KG1 (cell line): Measurements from ENCODE around the gene BRCA2.

ENCODE experiments used
- DNase-seq: peaks from one replicate; lab custom pipeline; 2025; lab: John Stamatoyannopoulos, UW

The BRCA2 gene

DNA sequence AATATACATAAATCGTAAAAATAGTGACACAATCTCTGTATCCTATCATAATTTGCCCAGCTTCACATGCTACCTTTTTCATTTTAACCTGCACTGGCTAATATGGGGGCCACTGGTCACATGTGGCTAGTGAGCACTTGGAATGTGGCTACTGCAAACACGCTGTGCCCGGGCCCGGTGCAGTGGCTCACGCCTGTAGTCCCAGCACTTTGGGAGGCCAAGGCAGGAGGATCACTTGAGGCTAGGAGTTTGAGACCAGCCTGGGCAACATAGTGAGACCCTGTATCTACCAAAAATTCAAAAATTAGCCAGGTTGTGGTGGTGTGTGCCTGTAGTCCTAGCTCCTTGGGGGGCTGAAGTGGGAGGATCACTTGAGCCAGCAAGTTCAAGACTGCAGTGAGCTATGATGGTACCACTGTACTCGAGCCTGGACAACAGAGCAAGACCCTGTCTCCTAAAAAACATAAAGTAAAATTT is 114.2 kb downstream of the BRCA2 start:
- DNase-seq = no peak

DNA sequence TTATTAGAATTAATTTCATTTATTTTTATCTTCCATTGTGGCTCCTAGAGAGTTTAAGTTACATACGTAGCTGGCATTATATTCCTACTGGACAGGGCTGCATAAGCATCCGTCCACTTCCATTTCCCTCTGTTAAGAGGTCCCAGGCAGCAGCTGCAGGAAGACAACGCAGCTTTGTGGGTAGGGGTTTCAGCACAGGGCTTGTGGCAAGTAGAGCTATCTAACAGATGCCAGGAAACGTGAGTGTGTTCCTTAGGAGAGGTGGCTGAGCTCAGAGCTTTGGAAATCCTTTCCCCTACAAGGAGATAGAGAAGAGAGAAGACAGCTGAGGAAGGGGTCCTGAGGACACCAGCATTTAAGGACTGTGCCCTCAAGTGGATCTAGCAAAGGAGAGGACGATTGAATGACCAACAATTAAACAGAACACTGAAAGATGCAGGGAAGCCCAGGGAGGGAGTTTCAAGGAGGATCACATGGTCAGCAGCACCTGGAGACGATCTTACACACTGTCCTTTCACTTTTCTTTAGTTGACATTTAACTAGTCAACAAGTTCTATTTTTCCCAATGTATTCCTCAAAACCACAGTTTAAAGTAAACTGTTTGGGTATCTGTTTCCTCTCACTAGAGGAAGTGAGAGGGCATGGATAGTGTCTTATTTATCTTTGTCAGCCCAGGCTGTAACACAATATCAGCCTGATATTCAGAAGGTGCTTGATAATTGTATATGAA is 114.9 kb downstream of the BRCA2 start:
- no peak for DNase-seq

- no peak for DNase-seq
Observed at GRCh38 chr13:32431361-32431760, 116.1 kb downstream of the BRCA2 start.

DNA sequence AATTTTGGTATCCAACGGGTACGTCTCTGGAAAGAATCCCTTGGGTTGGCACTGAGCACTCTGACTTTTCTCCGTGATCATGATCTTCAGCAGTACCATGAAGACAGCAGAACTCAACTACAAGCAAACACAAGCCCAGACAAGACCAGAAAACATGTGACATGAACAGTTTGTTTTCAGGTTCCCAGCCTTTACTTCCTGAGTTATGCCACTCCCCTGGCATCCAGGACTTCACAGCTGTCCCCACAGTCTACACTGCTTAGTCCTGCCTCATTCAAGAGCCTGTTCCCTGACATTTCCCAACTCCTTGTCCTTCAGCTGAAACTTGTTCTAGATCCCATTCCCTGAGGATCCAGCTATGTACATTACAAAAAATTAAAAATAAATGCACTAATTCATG is 117.5 kb downstream of the BRCA2 start:
- no peak for DNase-seq

DNA sequence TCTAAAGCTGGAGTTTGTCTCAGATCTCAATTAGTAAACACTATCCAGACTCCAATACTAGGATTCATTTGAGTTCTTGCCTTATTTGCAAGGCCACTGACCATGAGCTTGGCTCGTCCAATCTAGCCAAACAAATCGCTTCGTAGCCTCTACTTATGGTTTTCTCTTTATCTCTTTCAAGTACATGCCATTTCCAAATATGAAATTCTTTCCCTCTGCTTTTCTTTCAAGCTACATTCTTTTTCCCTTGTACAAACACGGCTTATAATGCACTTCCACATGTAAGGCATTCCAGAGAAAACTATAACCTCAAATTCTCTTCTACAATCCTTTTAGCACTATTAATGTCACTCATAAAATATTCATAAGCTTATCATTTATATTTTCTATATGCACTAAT is 123.6 kb downstream of the BRCA2 start:
- DNase-seq = no peak

- no peak for DNase-seq
Observed at GRCh38 chr13:32443111-32443510, 127.8 kb downstream of the BRCA2 start.

DNA sequence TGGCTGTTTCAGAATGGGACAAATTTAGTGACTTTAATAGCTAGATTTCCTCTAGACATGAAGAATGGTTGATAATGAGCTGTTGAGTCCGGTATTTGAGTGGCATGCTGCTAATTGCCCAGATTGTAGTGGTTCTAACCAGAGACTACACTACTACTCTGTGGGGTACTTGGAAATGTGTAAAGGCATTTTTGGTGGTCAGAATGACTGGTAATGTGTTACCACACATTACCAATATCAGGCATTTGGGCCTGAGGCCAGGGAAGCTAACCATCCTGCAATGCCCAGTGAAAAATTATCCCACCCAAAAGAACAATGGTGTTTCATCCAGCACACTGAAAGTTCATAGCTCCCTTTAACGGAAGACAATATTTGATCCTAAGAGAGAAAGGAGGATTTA is 130.2 kb downstream of the BRCA2 start:
- no peak for DNase-seq

DNA sequence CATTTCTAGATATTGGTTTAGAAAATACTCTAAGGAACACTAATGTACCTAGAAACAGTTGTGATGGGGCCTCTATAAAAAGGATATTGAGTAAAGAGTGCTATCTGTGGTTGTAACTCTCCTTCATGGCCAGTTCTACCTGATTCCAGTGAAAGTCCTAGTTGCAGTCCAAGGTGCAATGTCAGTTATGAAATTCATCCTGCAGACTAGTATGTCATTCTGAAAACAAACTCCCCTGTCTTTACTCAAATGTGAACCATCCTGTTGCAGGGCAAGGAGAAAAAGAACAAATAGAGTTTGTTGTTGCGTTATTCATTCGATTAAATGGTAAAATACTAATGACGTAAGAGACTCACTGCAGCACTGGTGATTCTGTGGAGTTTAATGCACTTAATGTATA is 130.9 kb downstream of the BRCA2 start:
- DNase-seq = no peak

- DNase-seq = no peak
Observed at GRCh38 chr13:32446773-32447465, 131.6 kb downstream of the BRCA2 start.

DNA sequence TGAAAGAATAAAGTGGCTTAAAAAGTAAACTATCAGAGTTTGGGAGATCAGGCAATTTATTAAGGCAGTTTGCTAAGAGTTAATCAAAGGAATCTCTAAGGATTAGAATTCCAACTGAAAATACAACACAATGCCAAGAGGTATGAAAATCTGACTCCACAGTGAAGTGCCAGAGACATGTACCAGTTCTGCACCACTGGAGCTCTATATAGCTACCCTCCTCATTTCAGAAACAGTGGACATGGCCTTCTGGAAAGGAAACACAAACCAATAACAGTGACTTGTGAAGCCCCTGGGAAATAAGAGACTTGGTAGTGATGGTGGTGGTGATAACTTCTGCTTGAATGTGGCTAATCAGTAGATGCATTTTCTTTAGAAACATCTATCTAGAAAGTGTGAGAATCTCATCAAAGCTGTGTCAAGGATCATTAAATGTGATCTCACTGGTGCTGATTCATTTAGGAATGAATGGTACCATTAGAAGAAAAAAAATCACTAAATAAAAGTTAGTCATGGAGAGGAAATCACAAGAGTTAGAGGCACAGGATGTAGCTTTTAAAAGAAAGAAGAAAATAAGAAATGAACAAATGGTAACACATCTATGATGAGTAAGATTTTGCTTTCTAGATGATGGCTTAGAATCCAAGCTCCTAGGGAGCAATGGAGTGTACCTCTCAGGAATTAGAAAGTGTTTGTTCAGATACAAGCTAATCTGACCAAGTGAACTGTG is 132.8 kb downstream of the BRCA2 start:
- DNase-seq = no peak

GRCh38 chr13:32448972-32449371 is 133.7 kb downstream of the BRCA2 start:
- DNase-seq = no peak
